GM18868 (cell line): ENCODE results near the gene CABP7.

Source experiments
- ATAC-seq: cut with Tn5 transposase; IDR thresholded peaks from one replicate; pipeline ENCODE4 v1.9.1; 2021; ENCODE audit warnings: mild to moderate bottlenecking, moderate library complexity; ENCODE audit not compliant: unreplicated experiment

The CABP7 gene

GRCh38 chr22:29768052-29768693 lies 48.4 kb downstream of the CABP7 start:
- ATAC-seq, result no peak

GRCh38 chr22:29769723-29770321 lies 50.0 kb downstream of the CABP7 start:
- ATAC-seq, result no peak

GRCh38 chr22:29772170-29772641 lies 52.4 kb downstream of the CABP7 start:
- no peak for ATAC-seq

GRCh38 chr22:29773233-29773632 lies 53.4 kb downstream of the CABP7 start:
- ATAC-seq, result no peak

GRCh38 chr22:29780220-29780619 lies 60.4 kb downstream of the CABP7 start:
- no peak for ATAC-seq

- no peak for ATAC-seq
These were observed 61.2 kb downstream of the CABP7 start for GRCh38 chr22:29780748-29781676.
